Activated T-helper 1 cell treated with anti-CD3 and anti-CD28 coated beads, Interleukin-12 subunit alpha, Interleukin-12 subunit beta, Interleukin-2, Interleukin-4 antibody, amounts not matched to agents 30 ng/mL and 10 ng/mL and 1 ng/mL, durations not matched to agents 14 hours and 24 hours and 36 hours (primary cell): ENCODE measurements around the gene COL4A4. TPM values are rescaled to one million over a fixed set of nuclear protein-coding genes. Genes with fewer than 3 reads are reported as not detected.

ENCODE experiments used
- DNase-seq: peaks from one replicate; pipeline ENCODE4 v3.0.0; 2021; ENCODE audit warnings: low spot score
- H3K27ac Mint-ChIP-seq: one replicate; pipeline ENCODE4 v1.8.0; 2021; ENCODE audit warnings: mild to moderate bottlenecking, mixed read lengths
- H3K27me3 Mint-ChIP-seq: one replicate; pipeline ENCODE4 v1.8.0; 2022; ENCODE audit warnings: mild to moderate bottlenecking, moderate library complexity, mixed read lengths; ENCODE audit not compliant: insufficient read depth
- H3K36me3 Mint-ChIP-seq: one replicate; pipeline ENCODE4 v1.8.0; 2021; ENCODE audit warnings: low read depth, mixed read lengths
- H3K4me1 Mint-ChIP-seq: one replicate; pipeline ENCODE4 v1.8.0; 2021; ENCODE audit warnings: low read depth, mixed read lengths
- H3K4me3 Mint-ChIP-seq: one replicate; pipeline ENCODE4 v1.8.0; 2021; ENCODE audit warnings: mild to moderate bottlenecking, moderate library complexity, mixed read lengths
- H3K9me3 Mint-ChIP-seq: one replicate; pipeline ENCODE4 v1.8.0; 2021; ENCODE audit warnings: mixed read lengths
- intact Hi-C: fragments of 100-400 bp; cut with micrococcal nuclease; formaldehyde crosslinking; loops from one replicate; pipeline ENCODE4 v1.15.1; 2024
- total RNA-seq: library from RNA; stranded (reverse); gene quantifications from 2 replicates; pipeline ENCODE4 v1.2.3, GENCODE V29; 2022

COL4A4 gene
- total RNA-seq, 1 donor from 2014 or later: not detected

DNA sequence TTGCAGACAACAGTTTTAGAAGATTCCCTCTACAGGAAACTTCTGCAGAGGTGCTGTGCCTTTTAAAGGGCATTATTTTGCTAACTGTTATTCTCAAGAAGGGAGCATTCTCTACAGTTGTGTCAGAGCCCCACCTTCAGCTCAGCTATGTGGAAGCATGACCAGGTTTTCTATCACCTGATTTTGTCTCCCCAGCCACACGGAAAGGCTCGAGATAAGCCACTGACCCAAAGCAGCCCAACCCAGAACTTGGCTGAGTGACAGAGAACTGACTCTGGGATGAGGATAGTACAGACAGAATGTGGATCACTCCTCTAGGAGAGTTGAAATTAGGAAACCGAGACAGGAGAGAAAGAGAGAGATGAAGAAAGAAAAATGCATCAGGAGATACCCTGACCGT, 10.7 kb downstream of the COL4A4 start:
- peaks cover 9% of the 10 kb centered on the region for H3K9me3 Mint-ChIP-seq
- H3K4me3 Mint-ChIP-seq: no peak overlapping the region
- H3K27me3 Mint-ChIP-seq: peaks cover 3% of the 10 kb centered on the region
- H3K27ac Mint-ChIP-seq: no peak overlapping the region
- no peak for DNase-seq
- intact Hi-C loops: no loop called here
- H3K4me1 Mint-ChIP-seq: no peaks in the 10 kb centered on the region
- H3K36me3 Mint-ChIP-seq: no peaks in the 10 kb centered on the region

DNA sequence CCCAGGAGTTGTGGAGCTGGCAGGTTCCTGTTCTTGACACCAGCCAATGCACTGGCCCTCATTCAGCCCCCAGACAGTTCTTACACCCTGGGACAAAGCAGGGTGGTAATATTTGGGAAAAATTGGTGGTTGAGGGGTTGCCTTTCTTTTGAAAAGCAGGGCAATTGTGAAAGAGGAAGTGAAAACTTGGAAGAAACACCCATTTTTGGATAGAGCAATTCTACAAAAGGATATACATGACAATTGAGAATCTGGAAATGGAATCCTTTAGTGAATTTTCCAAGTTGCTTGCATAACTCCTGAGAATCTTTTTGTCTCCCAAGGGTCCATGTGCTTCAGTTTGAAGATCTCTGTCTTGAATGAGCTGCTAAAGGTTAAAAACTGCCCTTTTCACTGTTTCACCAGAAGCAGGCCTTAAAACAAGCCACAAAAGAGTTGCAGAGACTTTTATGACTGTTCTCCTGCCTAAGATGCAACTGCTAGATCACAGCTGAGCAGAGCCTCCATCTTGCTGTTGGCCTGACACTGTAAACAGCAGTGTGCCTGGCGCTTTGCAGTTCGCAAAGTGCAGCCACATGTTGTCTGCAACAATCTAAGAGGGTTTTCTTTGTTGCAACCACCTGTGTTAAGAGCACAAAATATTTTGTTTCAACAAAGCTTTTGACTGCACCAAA, 11.8 kb downstream of the COL4A4 start:
- H3K27me3 Mint-ChIP-seq: no peaks in the 10 kb centered on the region
- H3K27ac Mint-ChIP-seq: no peak overlapping the region
- no peaks in the 10 kb centered on the region for H3K4me1 Mint-ChIP-seq
- peaks cover 13% of the 10 kb centered on the region for H3K9me3 Mint-ChIP-seq
- intact Hi-C loops: no loop called here
- H3K36me3 Mint-ChIP-seq: no peaks in the 10 kb centered on the region
- no peak for DNase-seq
- H3K4me3 Mint-ChIP-seq: no peak overlapping the region

- intact Hi-C loops: no loop called here
- H3K4me1 Mint-ChIP-seq: no peaks in the 10 kb centered on the region
- H3K27ac Mint-ChIP-seq: no peak overlapping the region
- H3K9me3 Mint-ChIP-seq: peaks cover 13% of the 10 kb centered on the region
- H3K4me3 Mint-ChIP-seq: no peak overlapping the region
- H3K27me3 Mint-ChIP-seq: no peaks in the 10 kb centered on the region
- DNase-seq: no peak
- no peaks in the 10 kb centered on the region for H3K36me3 Mint-ChIP-seq
Observed at GRCh38 chr2:227150222-227150936, 13.6 kb downstream of the COL4A4 start.

GRCh38 chr2:227148106-227148505, 15.9 kb downstream of the COL4A4 start:
- Mint-ChIP-seq H3K9me3 (peaks cover 13% of the 10 kb centered on the region), H3K36me3 (no peaks in the 10 kb centered on the region), H3K4me1 (no peaks in the 10 kb centered on the region), H3K27me3 (no peaks in the 10 kb centered on the region), H3K27ac (no peak overlapping the region), H3K4me3 (no peak overlapping the region)
- DNase-seq: no peak
- intact Hi-C loops: no loop called here

DNA sequence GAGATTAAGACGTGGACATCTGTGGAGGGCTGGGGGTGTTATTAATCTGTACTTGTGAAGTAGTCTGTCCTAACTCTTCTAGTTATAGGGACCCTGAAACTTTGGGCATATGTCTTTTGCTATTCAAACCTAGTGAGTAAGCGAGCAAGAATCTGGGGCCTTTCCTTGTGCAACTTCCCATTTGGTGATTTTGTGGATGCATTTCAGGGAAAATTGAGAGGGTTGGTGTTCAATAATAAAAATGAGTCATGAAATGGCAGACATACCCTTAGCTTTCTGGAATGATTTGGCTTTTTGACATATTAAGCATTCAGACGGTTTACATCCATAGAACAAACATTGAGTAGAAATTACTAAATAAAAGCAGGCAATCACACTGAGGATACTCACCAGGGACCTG, 17.0 kb downstream of the COL4A4 start:
- intact Hi-C loops: no loop called here
- DNase-seq: no peak
- Mint-ChIP-seq H3K27me3 (no peaks in the 10 kb centered on the region), H3K4me1 (no peaks in the 10 kb centered on the region), H3K27ac (no peak overlapping the region), H3K9me3 (peaks cover 13% of the 10 kb centered on the region), H3K36me3 (no peaks in the 10 kb centered on the region), H3K4me3 (no peak overlapping the region)

DNA sequence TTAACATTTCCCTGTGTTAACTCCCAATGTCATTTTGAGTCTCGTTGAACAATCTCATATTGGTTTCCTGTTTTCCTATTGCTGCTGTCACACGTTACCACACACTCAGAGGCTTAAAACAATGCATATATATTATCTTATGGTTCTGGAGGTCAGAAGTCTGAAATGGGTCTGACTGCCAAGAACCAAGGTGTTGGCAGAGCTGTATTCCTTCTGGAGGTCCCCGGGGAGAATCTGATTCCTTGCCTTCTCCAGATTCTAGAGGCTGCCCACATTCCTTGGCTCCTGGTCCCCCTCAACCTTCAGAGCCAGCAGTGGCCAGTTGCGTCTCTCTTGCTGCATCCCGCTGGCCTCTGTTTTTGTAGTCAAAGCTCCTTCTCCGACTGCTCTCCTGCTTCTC, 17.5 kb downstream of the COL4A4 start:
- Mint-ChIP-seq H3K4me1 (no peaks in the 10 kb centered on the region), H3K4me3 (no peak overlapping the region), H3K9me3 (peaks cover 13% of the 10 kb centered on the region), H3K27ac (no peak overlapping the region), H3K27me3 (no peaks in the 10 kb centered on the region), H3K36me3 (no peaks in the 10 kb centered on the region)
- DNase-seq: no peak
- intact Hi-C loops: no loop called here

DNA sequence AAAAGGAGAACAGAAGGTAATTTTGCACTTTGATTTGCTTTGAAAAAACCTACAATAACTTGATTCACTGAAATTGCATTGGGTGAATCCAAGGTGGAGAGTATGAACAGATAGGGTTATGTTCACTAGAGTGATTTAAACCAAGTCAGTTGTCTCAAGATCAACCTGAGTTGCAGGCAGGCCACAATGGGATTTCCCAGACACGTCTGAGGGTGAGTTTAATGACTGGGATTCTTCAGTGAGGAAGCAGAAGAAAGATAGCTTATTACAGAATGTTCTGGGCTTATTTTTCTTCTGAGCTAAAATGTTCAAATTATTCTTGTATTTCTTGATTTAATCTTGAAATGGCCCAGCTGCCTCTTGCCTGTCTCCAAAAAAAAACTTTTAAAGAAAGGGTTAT, 20.1 kb downstream of the COL4A4 start:
- Mint-ChIP-seq H3K36me3 (no peaks in the 10 kb centered on the region), H3K27me3 (no peaks in the 10 kb centered on the region), H3K4me3 (no peak overlapping the region), H3K27ac (no peak overlapping the region), H3K4me1 (no peaks in the 10 kb centered on the region), H3K9me3 (peaks cover 4% of the 10 kb centered on the region)
- DNase-seq: no peak
- intact Hi-C loops: no loop called here

DNA sequence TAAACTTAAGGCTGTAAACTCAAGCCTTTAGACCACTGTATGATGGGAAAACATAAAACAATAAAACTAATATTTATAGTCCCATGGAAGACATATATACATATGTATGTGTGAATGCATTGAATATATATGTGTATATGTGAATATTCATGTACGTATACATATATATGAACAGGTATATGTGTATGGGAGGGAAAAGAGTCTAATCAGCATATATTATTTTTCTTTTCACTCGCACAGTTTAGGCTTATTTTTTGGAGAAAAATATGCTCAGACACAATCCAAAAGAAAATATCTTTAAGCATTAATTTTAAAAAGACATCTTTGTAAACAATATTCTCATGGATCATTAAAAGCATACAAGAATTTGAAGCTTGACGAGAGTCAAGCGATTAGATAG, 22.7 kb downstream of the COL4A4 start:
- DNase-seq: no peak
- no peak overlapping the region for H3K27ac Mint-ChIP-seq
- intact Hi-C loops: no loop called here
- no peak overlapping the region for H3K4me3 Mint-ChIP-seq
- no peaks in the 10 kb centered on the region for H3K27me3 Mint-ChIP-seq
- no peaks in the 10 kb centered on the region for H3K4me1 Mint-ChIP-seq
- no peaks in the 10 kb centered on the region for H3K36me3 Mint-ChIP-seq
- H3K9me3 Mint-ChIP-seq: no peaks in the 10 kb centered on the region

DNA sequence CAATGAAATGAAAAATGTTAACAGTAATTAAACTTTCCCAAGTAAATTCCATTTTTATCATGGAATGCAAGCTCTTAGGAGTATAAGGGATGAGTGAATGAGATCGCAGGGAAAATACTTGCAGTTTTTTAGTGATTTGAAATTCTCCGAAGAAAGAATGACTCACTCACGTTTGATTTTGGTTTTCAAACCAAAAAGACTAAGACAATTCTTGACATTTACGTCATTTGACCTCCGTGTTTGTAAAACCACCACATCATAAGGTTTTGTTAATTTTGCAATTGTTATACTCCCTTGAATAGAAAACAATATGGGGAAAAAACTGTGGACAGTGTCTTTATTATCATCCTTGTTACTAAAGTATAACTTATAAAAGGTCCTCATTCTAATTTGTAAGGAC, 29.4 kb downstream of the COL4A4 start:
- Mint-ChIP-seq H3K9me3 (no peaks in the 10 kb centered on the region), H3K27me3 (peaks cover 3% of the 10 kb centered on the region), H3K27ac (no peak overlapping the region), H3K4me1 (no peaks in the 10 kb centered on the region), H3K36me3 (no peaks in the 10 kb centered on the region), H3K4me3 (no peak overlapping the region)
- intact Hi-C loops: no loop called here
- DNase-seq: no peak

DNA sequence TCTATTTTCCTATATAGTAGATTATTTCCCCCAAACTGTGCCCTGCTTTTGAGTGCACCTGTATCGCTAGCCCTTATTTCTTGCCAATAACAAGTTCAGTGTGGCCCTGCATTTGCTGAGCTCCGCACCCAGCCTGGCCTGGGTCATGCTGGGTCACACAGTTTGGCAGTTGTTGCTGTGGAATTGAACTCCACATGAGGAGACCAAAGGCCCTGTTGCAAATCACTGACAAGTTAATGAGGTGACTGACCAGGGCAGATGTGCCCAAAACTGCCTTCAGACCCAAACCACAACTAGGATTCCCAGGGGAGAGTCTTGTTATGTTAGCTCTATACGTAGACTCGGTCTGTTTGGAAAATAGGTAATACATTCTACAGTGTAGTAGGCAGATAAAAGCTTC, 31.0 kb downstream of the COL4A4 start:
- H3K4me1 Mint-ChIP-seq: no peaks in the 10 kb centered on the region
- DNase-seq: no peak
- intact Hi-C loops: no loop called here
- peaks cover 10% of the 10 kb centered on the region for H3K27me3 Mint-ChIP-seq
- H3K9me3 Mint-ChIP-seq: no peaks in the 10 kb centered on the region
- H3K36me3 Mint-ChIP-seq: no peaks in the 10 kb centered on the region
- H3K4me3 Mint-ChIP-seq: no peak overlapping the region
- no peak overlapping the region for H3K27ac Mint-ChIP-seq

- intact Hi-C loops: loop anchor here (1.0 kb wide), 1 partner anchor 754 kb away; no protein-coding TSS in a partner anchor
- no peak for DNase-seq
- H3K4me1 Mint-ChIP-seq: no peaks in the 10 kb centered on the region
- no peak overlapping the region for H3K4me3 Mint-ChIP-seq
- peaks cover 10% of the 10 kb centered on the region for H3K27me3 Mint-ChIP-seq
- no peaks in the 10 kb centered on the region for H3K36me3 Mint-ChIP-seq
- H3K27ac Mint-ChIP-seq: no peak overlapping the region
- H3K9me3 Mint-ChIP-seq: no peaks in the 10 kb centered on the region
Observed at GRCh38 chr2:227130636-227131035, 33.4 kb downstream of the COL4A4 start.

DNA sequence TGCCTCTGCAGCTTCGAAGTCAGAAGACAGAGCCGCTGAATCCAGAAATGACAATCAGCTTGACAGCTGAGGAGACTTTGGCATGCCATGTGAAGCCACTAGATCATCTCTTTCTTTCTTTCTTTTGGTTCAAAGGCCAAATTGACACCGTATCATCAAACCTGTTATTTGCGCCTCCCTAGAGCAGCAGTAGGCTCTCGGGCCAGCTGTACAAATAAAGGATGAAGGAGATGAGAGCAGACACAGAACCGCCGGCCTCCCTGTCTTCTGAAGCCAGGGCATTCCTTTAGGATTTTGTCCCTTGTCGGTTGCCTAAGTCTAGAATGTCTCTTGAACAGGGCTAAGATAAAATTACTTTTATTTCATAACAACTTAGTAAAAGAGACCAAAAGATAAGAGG, 36.8 kb downstream of the COL4A4 start:
- Mint-ChIP-seq H3K9me3 (no peaks in the 10 kb centered on the region), H3K4me1 (no peaks in the 10 kb centered on the region), H3K36me3 (no peaks in the 10 kb centered on the region), H3K4me3 (no peak overlapping the region), H3K27ac (no peak overlapping the region), H3K27me3 (peaks cover 8% of the 10 kb centered on the region)
- no peak for DNase-seq
- intact Hi-C loops: no loop called here

GRCh38 chr2:227125506-227125905, 38.5 kb downstream of the COL4A4 start:
- intact Hi-C loops: no loop called here

More at GRCh38 chr2:227125506-227125905, 38.5 kb downstream of the COL4A4 start:
- no peak overlapping the region for H3K4me3 Mint-ChIP-seq
- no peak for DNase-seq
- H3K27me3 Mint-ChIP-seq: peaks cover 8% of the 10 kb centered on the region
- no peaks in the 10 kb centered on the region for H3K4me1 Mint-ChIP-seq
- H3K27ac Mint-ChIP-seq: no peak overlapping the region
- H3K9me3 Mint-ChIP-seq: no peaks in the 10 kb centered on the region
- H3K36me3 Mint-ChIP-seq: no peaks in the 10 kb centered on the region
